Stimulated activated naive CD4-positive, alpha-beta T cell (primary cell): Measurements from ENCODE around the gene SPSB2.
"Not testable (repeated sequence)": the region's sequence is repeated elsewhere in the genome, so short reads cannot be mapped to it uniquely, and the experiment has no call there.

ENCODE experiments used
- DNase-seq, 6 experiments: peaks; one replicate each; lab custom pipeline; 2025; lab: John Stamatoyannopoulos, UW

Gene SPSB2

DNA sequence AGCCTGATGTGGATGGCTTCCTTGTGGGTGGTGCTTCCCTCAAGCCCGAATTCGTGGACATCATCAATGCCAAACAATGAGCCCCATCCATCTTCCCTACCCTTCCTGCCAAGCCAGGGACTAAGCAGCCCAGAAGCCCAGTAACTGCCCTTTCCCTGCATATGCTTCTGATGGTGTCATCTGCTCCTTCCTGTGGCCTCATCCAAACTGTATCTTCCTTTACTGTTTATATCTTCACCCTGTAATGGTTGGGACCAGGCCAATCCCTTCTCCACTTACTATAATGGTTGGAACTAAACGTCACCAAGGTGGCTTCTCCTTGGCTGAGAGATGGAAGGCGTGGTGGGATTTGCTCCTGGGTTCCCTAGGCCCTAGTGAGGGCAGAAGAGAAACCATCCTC is 2.8 kb downstream of the SPSB2 start:
- not testable (repeated sequence) for DNase-seq

DNA sequence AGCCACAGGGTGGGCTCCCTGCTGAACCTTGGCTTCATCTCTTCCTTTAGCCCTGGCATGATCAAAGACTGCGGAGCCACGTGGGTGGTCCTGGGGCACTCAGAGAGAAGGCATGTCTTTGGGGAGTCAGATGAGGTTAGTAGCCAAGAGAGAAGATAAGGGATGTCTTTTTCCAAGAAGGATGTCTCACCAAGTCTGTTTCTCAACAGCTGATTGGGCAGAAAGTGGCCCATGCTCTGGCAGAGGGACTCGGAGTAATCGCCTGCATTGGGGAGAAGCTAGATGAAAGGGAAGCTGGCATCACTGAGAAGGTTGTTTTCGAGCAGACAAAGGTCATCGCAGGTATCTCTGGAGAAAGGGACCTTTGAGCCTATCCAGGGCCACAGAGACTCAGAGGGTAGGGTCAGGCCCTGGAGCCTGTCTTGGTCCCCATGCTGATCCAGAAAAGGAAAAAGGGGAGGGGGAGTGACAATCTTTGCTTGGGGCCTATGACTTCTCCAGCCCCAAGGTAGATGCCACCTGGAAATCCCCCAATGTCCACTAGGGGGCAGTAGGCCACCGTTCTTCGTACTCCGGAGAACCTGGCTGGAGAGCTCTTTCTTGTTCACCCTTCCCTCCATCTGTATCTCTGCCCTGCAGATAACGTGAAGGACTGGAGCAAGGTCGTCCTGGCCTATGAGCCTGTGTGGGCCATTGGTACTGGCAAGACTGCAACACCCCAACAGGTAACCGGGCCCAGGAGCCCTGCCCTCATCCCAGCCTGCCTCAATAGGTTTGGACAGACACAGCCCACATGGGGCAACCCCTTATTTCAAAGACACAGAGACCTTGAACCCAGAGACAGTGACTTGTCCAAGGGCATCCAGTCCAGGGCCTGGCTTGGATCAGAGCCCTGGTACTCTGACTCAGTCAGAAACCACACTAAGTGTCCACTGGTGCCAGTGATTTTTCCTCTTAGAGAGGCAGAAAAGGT is 3.8 kb downstream of the SPSB2 start:
- DNase-seq, result peak; percentile 64 to 89 (median 78)

- peak in 1 of 6 experiments; percentile 71 for DNase-seq
These were observed 4.7 kb downstream of the SPSB2 start for GRCh38 chr12:6868211-6869048.

- DNase-seq, result peak; percentile 34 to 76 (median 69)
These were observed 5.5 kb downstream of the SPSB2 start, which contains the start of gene TPI1 for GRCh38 chr12:6867413-6868210. TSS of gene TPI1 (plus strand) at chr12:6867531. CDS start at chr12:6867567, 36 bp downstream.

DNA sequence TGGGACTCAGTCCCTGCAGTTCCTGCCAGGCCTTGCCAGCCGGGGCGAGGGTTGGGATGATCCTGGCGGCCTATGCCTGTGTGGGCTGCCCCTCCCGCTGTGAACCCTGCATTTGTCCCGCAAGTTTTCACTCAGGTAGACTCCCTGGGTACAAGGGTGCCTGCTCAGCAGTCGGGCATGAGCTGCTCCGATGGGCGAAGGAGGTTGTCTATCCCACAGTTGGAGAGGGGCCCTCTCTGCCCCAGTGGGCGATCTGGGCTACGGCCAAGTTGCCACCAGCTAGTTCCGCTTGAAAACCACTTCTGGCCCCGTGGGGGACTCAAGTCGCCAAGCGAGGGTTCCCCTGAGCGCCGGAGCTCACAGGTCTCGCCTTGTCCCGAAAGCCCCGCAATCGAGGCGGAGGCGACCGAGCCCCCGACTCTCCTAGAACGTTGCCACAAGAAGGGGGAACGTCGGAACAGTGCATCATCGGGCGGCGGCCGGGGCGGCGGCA is 6.1 kb downstream of the SPSB2 start:
- DNase-seq, result peak in 1 of 6 experiments; percentile 63

- no peak for DNase-seq
These were observed 6.8 kb downstream of the SPSB2 start for GRCh38 chr12:6866163-6866919.

- not testable (repeated sequence) for DNase-seq
These were observed 7.8 kb downstream of the SPSB2 start for GRCh38 chr12:6865307-6865706.

DNA sequence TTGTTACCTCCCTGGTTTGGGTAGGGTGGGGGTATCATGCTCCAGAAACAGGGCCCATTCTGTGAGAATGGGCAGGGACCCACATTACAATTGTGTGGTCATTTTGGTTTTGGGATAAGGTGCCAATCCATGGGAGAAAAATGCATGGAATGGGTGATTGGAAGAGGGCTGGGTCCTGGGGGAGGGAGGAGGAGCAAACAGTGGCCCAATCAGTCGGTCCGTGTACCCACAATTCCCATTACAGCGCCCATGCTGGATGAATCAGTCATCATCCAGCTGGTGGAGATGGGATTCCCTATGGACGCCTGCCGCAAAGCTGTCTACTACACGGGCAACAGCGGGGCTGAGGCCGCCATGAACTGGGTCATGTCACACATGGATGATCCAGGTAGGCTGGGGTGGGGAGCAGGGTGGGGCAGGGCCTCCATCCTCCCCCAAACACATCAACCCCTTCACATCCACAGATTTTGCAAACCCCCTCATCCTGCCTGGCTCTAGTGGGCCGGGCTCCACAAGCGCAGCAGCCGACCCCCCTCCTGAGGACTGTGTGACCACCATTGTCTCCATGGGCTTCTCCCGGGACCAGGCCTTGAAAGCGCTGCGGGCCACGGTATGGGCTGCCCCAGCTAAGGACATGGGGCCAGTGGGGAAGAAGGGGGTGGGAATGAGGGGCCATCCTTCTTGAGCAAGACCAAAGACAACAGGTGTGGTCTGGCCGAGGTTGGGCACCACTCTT is 9.3 kb downstream of the SPSB2 start:
- no peak for DNase-seq

GRCh38 chr12:6863033-6863432 is 10.1 kb downstream of the SPSB2 start:
- DNase-seq, result no peak

- no peak for DNase-seq
These were observed 11.7 kb downstream of the SPSB2 start for GRCh38 chr12:6861391-6861790.

GRCh38 chr12:6860942-6861341 is 12.2 kb downstream of the SPSB2 start:
- no peak for DNase-seq

- DNase-seq, result no peak
These were observed 13.0 kb downstream of the SPSB2 start for GRCh38 chr12:6860116-6860515.

- DNase-seq, result no peak
These were observed 14.3 kb downstream of the SPSB2 start for GRCh38 chr12:6858799-6859198.

- DNase-seq, result no peak
These were observed 17.8 kb downstream of the SPSB2 start for GRCh38 chr12:6855322-6855721.

- no peak for DNase-seq
These were observed 19.1 kb downstream of the SPSB2 start for GRCh38 chr12:6854036-6854435.

GRCh38 chr12:6853626-6854025 is 19.5 kb downstream of the SPSB2 start:
- DNase-seq, result no peak

- peak in 4 of 6 experiments; percentile 58 to 78 (median 72) for DNase-seq
These were observed 20.3 kb downstream of the SPSB2 start for GRCh38 chr12:6852651-6853354.

GRCh38 chr12:6851921-6852650 is 21.0 kb downstream of the SPSB2 start, which contains the start of gene USP5:
TSS of gene USP5 (plus strand) at chr12:6852150. CDS start at chr12:6852180, 30 bp downstream.
- DNase-seq, result peak; percentile 96 to 100 (median 99)
